Stimulated activated CD4-positive, alpha-beta T cell treated with anti-CD3 and anti-CD28 coated beads, Interleukin-15, amount 100 ng/mL, for 1 hour (primary cell): ENCODE results near the gene ZNF79.

Experiments used
- DNase-seq, 2 donors: peaks; one replicate each; pipeline ENCODE4 v3.0.0-alpha.2; 2020; ENCODE audit warnings: low read depth in 1 of 2, low spot score in 1 of 2

Gene ZNF79

GRCh38 chr9:127423476-127423933, 677 bp upstream of the ZNF79 start:
- no peak for DNase-seq

- no peak for DNase-seq
Measured at GRCh38 chr9:127424676-127424999, 456 bp downstream of the ZNF79 start.

GRCh38 chr9:127426756-127427155, 2.6 kb downstream of the ZNF79 start:
- no peak for DNase-seq

- DNase-seq, result no peak
Measured at GRCh38 chr9:127428348-127428747, 4.2 kb downstream of the ZNF79 start.

- no peak for DNase-seq
Measured at GRCh38 chr9:127430415-127430814, 6.2 kb downstream of the ZNF79 start.

- DNase-seq, result no peak
Measured at GRCh38 chr9:127437497-127438264, 13.5 kb downstream of the ZNF79 start.

GRCh38 chr9:127438394-127438793, 14.2 kb downstream of the ZNF79 start:
- no peak for DNase-seq

GRCh38 chr9:127444283-127444920, 20.2 kb downstream of the ZNF79 start:
- no peak for DNase-seq

- DNase-seq, result no peak
Measured at GRCh38 chr9:127444921-127445850, 21.0 kb downstream of the ZNF79 start.

GRCh38 chr9:127445851-127446712, 21.9 kb downstream of the ZNF79 start:
- no peak for DNase-seq

- no peak for DNase-seq
Measured at GRCh38 chr9:127446713-127447415, 22.7 kb downstream of the ZNF79 start.

GRCh38 chr9:127447416-127448111, 23.4 kb downstream of the ZNF79 start:
- DNase-seq, result no peak

- DNase-seq, result no peak
Measured at GRCh38 chr9:127448112-127448805, 24.1 kb downstream of the ZNF79 start.

GRCh38 chr9:127449332-127449966, 25.3 kb downstream of the ZNF79 start:
- no peak for DNase-seq

GRCh38 chr9:127450243-127450760, 26.1 kb downstream of the ZNF79 start:
- no peak for DNase-seq

- peak; percentile 98 to 99 for DNase-seq
Measured at GRCh38 chr9:127450830-127451607, 26.8 kb downstream of the ZNF79 start, which contains the start of the genes LRSAM1 and RPL12. Gene LRSAM1 (plus strand): TSS chr9:127451510. CDS start chr9:127454528, 3,018 bp downstream. Gene RPL12 (minus strand): TSS chr9:127451406. CDS start chr9:127451317, 89 bp downstream.

GRCh38 chr9:127451608-127451857, 27.4 kb downstream of the ZNF79 start:
- DNase-seq, result no peak
